ENCODE measurements around the gene STAM. TPM values are rescaled to one million over a fixed set of nuclear protein-coding genes. Genes with fewer than 3 reads are reported as not detected.

STAM gene
- polyA plus RNA-seq, 1 experiment: 22.0 TPM

GRCh38 chr10:17709492-17709891, 65.5 kb downstream of the STAM start:
- H3K27me3 ChIP-seq (ENCODE audit: control insufficient read depth, insufficient read depth, low read length): no peaks in the 10 kb centered on the region
- ChIA-PET POLR2A (no interaction called here), CTCF (interaction anchor here (1.0 kb wide), 2 partner anchors 10 to 27 kb away, joined by 3 to 4 read pairs; no protein-coding TSS in a partner anchor)
- TF ChIP-seq CTCF (IDR thresholded peaks at IDR 0.05; ENCODE audit: insufficient read depth, low read depth, low read length): no peak
- H3K4me3 ChIP-seq (ENCODE audit: low read depth, low read length): no peak overlapping the region
- H3K36me3 ChIP-seq (ENCODE audit: control insufficient read depth, insufficient read depth, low read length): peaks cover 13% of the 10 kb centered on the region
- DNase-seq (ENCODE audit: low read depth): no peak

DNA sequence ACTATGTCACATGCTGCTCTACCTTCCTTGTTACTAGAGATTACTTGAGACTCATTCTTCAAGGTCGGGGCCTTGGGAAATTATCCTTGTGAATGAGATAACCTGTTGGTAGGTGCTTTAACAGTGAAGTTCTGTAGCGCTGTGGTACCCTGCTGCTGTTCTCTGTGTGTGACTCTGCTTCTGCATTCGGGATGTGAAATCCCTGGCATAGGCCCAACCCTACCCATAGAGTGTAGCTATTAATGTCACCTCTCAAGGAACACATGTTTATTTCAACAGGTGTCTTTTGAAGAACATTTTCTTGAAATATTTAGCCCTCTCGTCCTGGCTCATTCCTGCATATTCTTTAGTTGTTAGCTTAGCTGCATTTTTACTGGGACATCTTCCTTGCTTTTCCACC, 66.2 kb downstream of the STAM start:
- CTCF ChIA-PET: interaction anchor here (1.0 to 1.4 kb wide), 2 partner anchors 11 to 27 kb away, joined by 3 to 4 read pairs; no protein-coding TSS in a partner anchor
- Histone ChIP-seq H3K4me3 (ENCODE audit: low read depth, low read length) (no peak overlapping the region), H3K27me3 (ENCODE audit: control insufficient read depth, insufficient read depth, low read length) (no peaks in the 10 kb centered on the region), H3K36me3 (ENCODE audit: control insufficient read depth, insufficient read depth, low read length) (peaks cover 15% of the 10 kb centered on the region)
- POLR2A ChIA-PET: no interaction called here
- no peak for TF ChIP-seq CTCF (IDR thresholded peaks at IDR 0.05; ENCODE audit: insufficient read depth, low read depth, low read length)
- DNase-seq (ENCODE audit: low read depth): no peak

DNA sequence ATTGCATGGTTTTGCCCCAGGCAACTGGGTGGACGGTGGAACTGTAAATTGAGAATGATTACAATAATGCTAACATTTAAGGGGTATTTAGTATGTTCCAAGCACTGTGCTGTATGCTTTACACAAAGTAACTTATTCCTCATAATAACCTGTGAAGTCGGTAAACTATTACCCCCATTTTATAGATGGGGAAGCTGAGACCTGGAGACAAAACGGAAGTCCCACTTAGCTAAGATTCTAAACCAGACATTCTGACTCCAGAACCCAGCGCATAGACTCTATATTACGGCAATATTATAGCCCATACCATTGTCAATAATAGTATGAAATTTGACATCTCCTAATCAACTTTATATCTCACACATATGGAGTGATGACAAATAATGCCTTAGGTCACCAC, 68.1 kb downstream of the STAM start:
- no peak for TF ChIP-seq CTCF (IDR thresholded peaks at IDR 0.05; ENCODE audit: insufficient read depth, low read depth, low read length)
- H3K4me3 ChIP-seq (ENCODE audit: low read depth, low read length): no peak overlapping the region
- DNase-seq (ENCODE audit: low read depth): no peak
- ChIA-PET POLR2A (interaction anchor here (0.6 kb wide), 1 partner anchor 95 kb away, joined by 16 read pairs; no protein-coding TSS in a partner anchor), CTCF (interaction anchor here (0.9 to 1.2 kb wide), 2 partner anchors 13 to 25 kb away, joined by 3 to 5 read pairs; no protein-coding TSS in a partner anchor)
- no peaks in the 10 kb centered on the region for H3K27me3 ChIP-seq (ENCODE audit: control insufficient read depth, insufficient read depth, low read length)
- peaks cover 12% of the 10 kb centered on the region for H3K36me3 ChIP-seq (ENCODE audit: control insufficient read depth, insufficient read depth, low read length)

GRCh38 chr10:17712717-17713471, 68.9 kb downstream of the STAM start:
- peaks cover 12% of the 10 kb centered on the region for H3K36me3 ChIP-seq (ENCODE audit: control insufficient read depth, insufficient read depth, low read length)
- TF ChIP-seq CTCF (IDR thresholded peaks at IDR 0.05; ENCODE audit: insufficient read depth, low read depth, low read length): no peak
- CTCF ChIA-PET: interaction anchor here (0.6 to 1.2 kb wide), 2 partner anchors 24 to 58 kb away, joined by 3 to 5 read pairs; no protein-coding TSS in a partner anchor
- DNase-seq (ENCODE audit: low read depth): no peak
- no peak overlapping the region for H3K4me3 ChIP-seq (ENCODE audit: low read depth, low read length)
- POLR2A ChIA-PET: no interaction called here
- H3K27me3 ChIP-seq (ENCODE audit: control insufficient read depth, insufficient read depth, low read length): no peaks in the 10 kb centered on the region

GRCh38 chr10:17713758-17714157, 69.8 kb downstream of the STAM start:
- H3K27me3 ChIP-seq (ENCODE audit: control insufficient read depth, insufficient read depth, low read length): no peaks in the 10 kb centered on the region
- H3K36me3 ChIP-seq (ENCODE audit: control insufficient read depth, insufficient read depth, low read length): peaks cover 9% of the 10 kb centered on the region
- no peak overlapping the region for H3K4me3 ChIP-seq (ENCODE audit: low read depth, low read length)
- ChIA-PET CTCF (interaction anchor here (0.6 to 1.1 kb wide), 3 partner anchors 23 to 99 kb away, joined by 3 to 4 read pairs (median 3); no protein-coding TSS in a partner anchor), POLR2A (interaction anchor here (0.6 kb wide), 1 partner anchor 54 kb away, joined by 3 read pairs; no protein-coding TSS in a partner anchor)
- no peak for TF ChIP-seq CTCF (IDR thresholded peaks at IDR 0.05; ENCODE audit: insufficient read depth, low read depth, low read length)
- no peak for DNase-seq (ENCODE audit: low read depth)

Data from BJ (cell line).